MCF 10A (cell line): Measurements from ENCODE around the gene SPCS1. TPM values are rescaled to one million over a fixed set of nuclear protein-coding genes. Genes with fewer than 3 reads are reported as not detected.

Source experiments
- BruUV-seq: library from RNA; stranded (reverse); fragments of 400-500 nt; replicated peaks from 2 replicates; lab custom pipeline; 2021; lab: Mats Ljungman, UMichigan
- CTCF ChIA-PET: fragments of 300-600 bp; sonication (Branson Sonifier 250); formaldehyde crosslinking; extraction: SDS; loops from one replicate; lab custom pipeline; 2021; ENCODE audit warnings: antibody characterized with exemption, inconsistent platforms; lab: Yijun Ruan, JAX
- POLR2A ChIA-PET: fragments of 300-600, 350-650 bp; sonication (Branson Sonifier 250); formaldehyde crosslinking; extraction: SDS; loops from one replicate; lab custom pipeline; 2020; ENCODE audit warnings: antibody characterized with exemption, inconsistent platforms; lab: Yijun Ruan, JAX
- DNase-seq: peaks from one replicate; pipeline ENCODE4 v3.0.0-alpha.2; 2018; ENCODE audit not compliant: unreplicated experiment
- H3K27ac Mint-ChIP-seq: one replicate; pipeline ENCODE4 v1.8.0; 2022; ENCODE audit warnings: mild to moderate bottlenecking, low read depth, mixed read lengths; ENCODE audit not compliant: unreplicated experiment
- H3K27me3 Mint-ChIP-seq: one replicate; pipeline ENCODE4 v1.8.0; 2022; ENCODE audit warnings: mixed read lengths; ENCODE audit not compliant: insufficient read depth, unreplicated experiment
- H3K36me3 Mint-ChIP-seq: one replicate; pipeline ENCODE4 v1.8.0; 2022; ENCODE audit warnings: mild to moderate bottlenecking, moderate library complexity, mixed read lengths; ENCODE audit not compliant: insufficient read depth, unreplicated experiment
- H3K4me1 Mint-ChIP-seq: one replicate; pipeline ENCODE4 v1.8.0; 2022; ENCODE audit warnings: mixed read lengths; ENCODE audit not compliant: insufficient read depth, unreplicated experiment
- H3K4me3 Mint-ChIP-seq: one replicate; pipeline ENCODE4 v1.8.0; 2022; ENCODE audit warnings: mild to moderate bottlenecking, moderate library complexity, mixed read lengths; ENCODE audit not compliant: unreplicated experiment
- H3K9me3 Mint-ChIP-seq: one replicate; pipeline ENCODE4 v1.8.0; 2022; ENCODE audit warnings: mixed read lengths; ENCODE audit not compliant: unreplicated experiment
- CTCF ChIP-seq: fragments of 200-600 bp; IDR thresholded peaks from one replicate; pipeline ENCODE4 v1.8.0; 2022; ENCODE audit warnings: antibody characterized with exemption, mild to moderate bottlenecking; ENCODE audit not compliant: unreplicated experiment
- intact Hi-C: fragments of 100-400 bp; cut with micrococcal nuclease; formaldehyde crosslinking; loops from 2 replicates; pipeline ENCODE4 v1.14.1; 2022
- total RNA-seq: library from RNA; stranded (reverse); gene quantifications from 2 replicates; pipeline ENCODE4 v1.2.3, GENCODE V29; 2022

SPCS1 gene
- total RNA-seq, 1 experiment from 2014 or later, result 135 TPM

GRCh38 chr3:52754373-52754772 is 48.5 kb downstream of the SPCS1 start:
- no peak overlapping the region for H3K27ac Mint-ChIP-seq
- H3K27me3 Mint-ChIP-seq, result no peaks in the 10 kb centered on the region
- BruUV-seq, result no TSS peak
- no peaks in the 10 kb centered on the region for H3K9me3 Mint-ChIP-seq
- intact Hi-C loops, result no loop called here
- H3K36me3 Mint-ChIP-seq, result peaks cover 78% of the 10 kb centered on the region
- no peak overlapping the region for H3K4me3 Mint-ChIP-seq
- no peak for DNase-seq
- CTCF ChIA-PET, result no interaction called here
- no peaks in the 10 kb centered on the region for H3K4me1 Mint-ChIP-seq
- no peak for TF ChIP-seq CTCF
- POLR2A ChIA-PET, result no interaction called here

GRCh38 chr3:52756141-52756540 is 50.2 kb downstream of the SPCS1 start:
- Mint-ChIP-seq H3K27me3 (no peaks in the 10 kb centered on the region), H3K27ac (no peak overlapping the region), H3K4me3 (no peak overlapping the region), H3K36me3 (peaks cover 70% of the 10 kb centered on the region), H3K4me1 (no peaks in the 10 kb centered on the region), H3K9me3 (no peaks in the 10 kb centered on the region)
- no peak for TF ChIP-seq CTCF
- intact Hi-C loops, result no loop called here
- POLR2A ChIA-PET, result no interaction called here
- no TSS peak for BruUV-seq
- DNase-seq, result no peak
- CTCF ChIA-PET, result no interaction called here

Other genes with a start within 250 kb of the SPCS1 start
- not detected in 2 replicates for gene STAB1, start 210.8 kb upstream of the SPCS1 start, total RNA-seq
- 28.9 and 36.9 TPM in 2 replicates for gene NT5DC2, start 172.2 kb upstream of the SPCS1 start, total RNA-seq
- 22.6 and 25.9 TPM in 2 replicates for gene UQCC5, start 169.5 kb upstream of the SPCS1 start, total RNA-seq
- 49.3 and 56.9 TPM in 2 replicates for gene PBRM1, start 20.2 kb upstream of the SPCS1 start, total RNA-seq
- 163 and 200 TPM in 2 replicates for gene GNL3, start 20.1 kb upstream of the SPCS1 start, total RNA-seq
- 42.2 and 48.1 TPM in 2 replicates for gene GLT8D1, start 315 bp upstream of the SPCS1 start, total RNA-seq
- 24.6 and 32.1 TPM in 2 replicates for gene NEK4, start 64.8 kb downstream of the SPCS1 start, total RNA-seq
- not detected in 2 replicates for gene ITIH1, start 71.5 kb downstream of the SPCS1 start, total RNA-seq
- gene ITIH3, start 88.7 kb downstream of the SPCS1 start, total RNA-seq, result not detected in 2 replicates
- 0.58 and 2.9 TPM in 2 replicates for gene ITIH4, start 124.6 kb downstream of the SPCS1 start, total RNA-seq
- 2.3 TPM in 1 of 2 replicates, not detected in the other for gene MUSTN1, start 128.9 kb downstream of the SPCS1 start, total RNA-seq
- gene STIMATE, start 191.4 kb downstream of the SPCS1 start, total RNA-seq, result 12.0 and 12.9 TPM in 2 replicates